Stimulated activated CD8-positive, alpha-beta memory T cell treated with anti-CD3 and anti-CD28 coated beads, Interleukin-15, amount 100 ng/mL, for 4 hours (primary cell): ENCODE results near the gene PRR16.
"Not testable (repeated sequence)": the region's sequence is repeated elsewhere in the genome, so short reads cannot be mapped to it uniquely, and the experiment has no call there.

ENCODE experiments used
- DNase-seq, 2 donors: peaks; one replicate each; pipeline ENCODE4 v3.0.0-alpha.2; 2020; ENCODE audit warnings: low read depth in 2 of 2

PRR16 gene

GRCh38 chr5:120463991-120464626, at the start of gene PRR16:
PRR16 (plus strand) TSS chr5:120464300.
- DNase-seq = no peak

- DNase-seq = no peak
These were observed 48.1 kb upstream of the PRR16 start for GRCh38 chr5:120415985-120416384.

GRCh38 chr5:120419127-120419526, 45.0 kb upstream of the PRR16 start:
- DNase-seq = no peak

- DNase-seq = not testable (repeated sequence)
These were observed 37.3 kb upstream of the PRR16 start for GRCh38 chr5:120426633-120427275.

- no peak for DNase-seq
These were observed 33.5 kb upstream of the PRR16 start for GRCh38 chr5:120430572-120430971.

- no peak for DNase-seq
These were observed 31.2 kb upstream of the PRR16 start for GRCh38 chr5:120432861-120433260.

- DNase-seq = no peak
These were observed 29.0 kb upstream of the PRR16 start for GRCh38 chr5:120435129-120435528.

- no peak for DNase-seq
These were observed 27.1 kb upstream of the PRR16 start for GRCh38 chr5:120436996-120437395.

- no peak for DNase-seq
These were observed 21.4 kb upstream of the PRR16 start for GRCh38 chr5:120442694-120443093.

GRCh38 chr5:120443607-120444006, 20.5 kb upstream of the PRR16 start:
- DNase-seq = no peak

- DNase-seq = no peak
These were observed 18.0 kb upstream of the PRR16 start for GRCh38 chr5:120446068-120446492.

- DNase-seq = no peak
These were observed 17.2 kb upstream of the PRR16 start for GRCh38 chr5:120446901-120447300.

GRCh38 chr5:120447706-120448239, 16.3 kb upstream of the PRR16 start:
- no peak for DNase-seq

GRCh38 chr5:120449501-120449900, 14.6 kb upstream of the PRR16 start:
- no peak for DNase-seq

- DNase-seq = no peak
These were observed 13.2 kb upstream of the PRR16 start for GRCh38 chr5:120450910-120451309.

- DNase-seq = no peak
These were observed 12.7 kb upstream of the PRR16 start for GRCh38 chr5:120451445-120451844.

- no peak for DNase-seq
These were observed 11.6 kb upstream of the PRR16 start for GRCh38 chr5:120452471-120452870.

- no peak for DNase-seq
These were observed 9.9 kb upstream of the PRR16 start for GRCh38 chr5:120454094-120454798.

- no peak for DNase-seq
These were observed 8.1 kb upstream of the PRR16 start for GRCh38 chr5:120456006-120456405.

GRCh38 chr5:120457839-120458507, 6.1 kb upstream of the PRR16 start:
- peak in 1 of 2 donors; percentile 4 for DNase-seq

GRCh38 chr5:120458508-120458847, 5.6 kb upstream of the PRR16 start:
- DNase-seq = not testable (repeated sequence)

- no peak for DNase-seq
These were observed 2.8 kb upstream of the PRR16 start for GRCh38 chr5:120461251-120461650.
